ENCODE results near the gene TMEM212.
"Not testable (repeated sequence)": the region's sequence is repeated elsewhere in the genome, so short reads cannot be mapped to it uniquely, and the experiment has no call there.

TMEM212 gene

DNA sequence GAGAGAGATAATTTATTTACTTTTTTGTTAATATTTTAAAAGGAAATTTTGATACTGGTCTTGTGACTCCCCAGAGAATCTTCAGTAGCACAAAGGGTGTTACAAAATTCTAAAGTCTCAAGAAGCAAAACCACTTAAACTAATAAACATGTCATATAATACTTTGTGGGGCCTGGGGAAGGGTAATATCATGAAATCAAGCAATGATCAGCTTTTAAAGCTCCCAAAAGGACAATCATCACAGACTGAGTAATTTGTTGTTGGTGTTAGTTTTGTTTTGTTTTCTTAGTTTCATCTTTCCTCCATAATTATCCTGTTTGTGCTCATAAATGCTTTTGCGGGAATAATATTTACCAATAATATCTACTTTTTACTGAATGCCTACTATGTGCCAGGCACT is 55.0 kb downstream of the TMEM212 start:
- DNase-seq, result no peak

DNA sequence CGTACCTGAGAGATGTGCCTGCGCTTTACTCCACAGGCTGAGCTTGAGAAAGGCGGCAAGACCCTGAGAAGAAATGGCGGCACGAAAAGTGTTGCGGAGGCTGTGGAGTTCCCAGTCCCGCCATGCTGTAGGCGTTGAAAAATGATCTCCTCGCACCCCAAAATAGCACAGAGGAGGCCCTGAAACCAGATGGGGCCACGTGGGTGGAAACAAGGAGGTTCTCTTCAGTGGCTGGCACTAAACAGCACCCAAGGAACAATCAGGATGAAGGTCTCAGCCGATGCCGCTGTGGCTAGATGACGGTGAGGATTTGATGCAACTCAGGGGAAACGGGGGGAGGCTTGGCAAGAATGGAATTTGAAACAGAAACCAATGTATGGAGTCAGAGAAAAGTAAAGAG is 57.3 kb downstream of the TMEM212 start:
- DNase-seq, result no peak

DNA sequence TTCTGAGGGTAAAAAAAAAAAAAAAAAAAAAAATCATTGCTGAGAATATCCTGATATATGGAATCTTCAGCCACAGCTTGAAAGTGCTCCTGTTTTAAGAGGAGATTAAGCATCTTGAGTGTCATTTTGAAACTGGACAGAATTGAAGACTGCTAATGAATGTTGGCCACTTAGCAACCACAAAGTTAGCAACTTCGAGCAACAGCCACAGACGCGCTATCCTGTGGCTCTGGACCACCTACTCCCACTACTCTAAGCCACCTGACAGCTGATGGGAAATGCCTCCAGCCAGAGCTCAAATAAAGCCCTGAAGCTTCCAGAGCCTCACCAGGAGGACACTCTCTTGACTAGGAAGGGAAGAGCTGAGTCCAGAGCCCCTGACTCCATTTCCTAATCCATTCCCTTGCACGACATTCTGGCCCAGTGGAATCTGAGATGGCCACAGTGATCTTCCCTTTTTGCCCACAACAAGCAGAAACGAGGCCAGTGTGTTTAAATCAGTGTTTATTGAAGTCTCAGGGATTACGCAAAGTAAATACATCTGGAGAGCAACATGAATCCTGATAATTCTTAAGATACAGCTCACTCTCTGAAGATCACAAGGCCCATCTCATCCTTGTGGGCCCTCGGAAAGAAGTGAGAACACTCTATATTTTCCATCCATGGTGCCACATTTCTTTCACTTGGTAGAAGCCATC is 58.6 kb downstream of the TMEM212 start:
- DNase-seq, result no peak

DNA sequence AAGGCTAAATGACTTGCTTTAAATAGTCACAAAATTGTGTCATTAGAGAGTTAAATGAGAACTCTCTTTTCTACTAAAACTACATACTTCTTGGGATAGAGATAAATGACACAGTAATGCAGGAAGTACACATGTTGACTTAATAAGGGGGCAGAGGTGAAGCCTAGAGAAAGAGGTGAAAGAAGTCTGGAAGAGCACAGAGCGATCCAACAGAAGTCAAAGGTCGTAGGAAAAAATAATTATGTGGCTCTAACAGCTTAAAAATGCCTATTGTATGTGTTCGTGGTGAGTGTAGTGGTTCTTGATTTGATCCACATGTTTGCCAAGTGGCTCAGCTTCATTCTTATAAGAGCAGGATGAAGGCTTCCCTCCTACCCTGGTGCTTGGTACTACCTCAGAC is 61.7 kb downstream of the TMEM212 start:
- DNase-seq, result no peak

DNA sequence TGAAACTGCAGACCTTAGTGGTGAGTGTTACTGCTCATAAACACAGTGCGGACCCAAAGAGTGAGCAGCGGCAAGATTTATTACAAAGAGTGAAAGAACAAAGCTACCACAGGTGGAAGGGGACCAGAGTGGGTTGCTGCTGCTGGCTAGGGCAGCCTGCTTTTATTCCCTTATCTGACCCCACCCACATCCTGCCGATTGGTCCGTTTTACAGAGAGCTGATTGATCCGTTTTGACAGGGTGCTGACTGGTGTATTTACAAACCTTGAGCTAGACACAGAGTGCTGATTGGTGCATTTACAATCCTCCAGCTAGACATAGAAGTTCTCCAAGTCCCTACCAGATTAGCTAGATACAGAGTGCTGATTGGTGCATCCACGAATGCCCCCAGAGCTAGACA is 63.4 kb downstream of the TMEM212 start:
- DNase-seq, result not testable (repeated sequence)

DNA sequence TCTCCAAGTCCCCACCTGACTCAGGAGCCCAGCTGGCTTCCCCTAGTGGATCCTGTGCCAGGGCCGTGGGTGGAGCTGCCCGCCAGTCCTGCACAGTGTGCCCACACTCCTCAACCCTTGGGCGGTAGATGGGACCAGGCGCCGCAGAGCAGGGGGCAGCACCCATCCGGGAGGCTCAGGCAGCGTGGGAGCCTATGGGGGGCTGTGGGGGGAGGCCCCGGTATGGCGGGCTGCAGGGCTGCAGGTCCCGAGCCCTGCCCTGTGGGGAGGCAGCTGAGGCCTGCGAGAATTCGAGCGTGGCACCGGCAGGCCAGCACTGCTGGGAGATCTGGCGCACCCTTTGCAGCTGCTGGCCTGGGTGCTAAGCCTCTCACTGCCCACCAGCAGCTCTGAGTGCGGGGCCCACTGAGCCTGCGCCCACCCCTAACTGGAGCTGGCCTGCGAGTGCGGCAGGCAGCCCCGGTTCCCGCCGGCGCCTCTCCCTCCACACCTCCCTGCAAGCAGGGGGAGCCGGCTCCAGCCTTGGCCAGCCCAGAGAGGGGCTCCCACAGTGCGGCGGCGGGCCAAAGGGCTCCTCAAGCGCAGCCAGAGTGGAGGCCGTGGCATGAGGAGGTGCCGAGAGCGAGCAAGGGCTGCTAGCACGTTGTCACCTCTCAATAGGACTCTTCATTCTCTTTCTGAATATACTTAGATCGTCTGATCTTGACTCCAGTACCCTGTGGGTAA is 64.0 kb downstream of the TMEM212 start:
- no peak for DNase-seq

DNA sequence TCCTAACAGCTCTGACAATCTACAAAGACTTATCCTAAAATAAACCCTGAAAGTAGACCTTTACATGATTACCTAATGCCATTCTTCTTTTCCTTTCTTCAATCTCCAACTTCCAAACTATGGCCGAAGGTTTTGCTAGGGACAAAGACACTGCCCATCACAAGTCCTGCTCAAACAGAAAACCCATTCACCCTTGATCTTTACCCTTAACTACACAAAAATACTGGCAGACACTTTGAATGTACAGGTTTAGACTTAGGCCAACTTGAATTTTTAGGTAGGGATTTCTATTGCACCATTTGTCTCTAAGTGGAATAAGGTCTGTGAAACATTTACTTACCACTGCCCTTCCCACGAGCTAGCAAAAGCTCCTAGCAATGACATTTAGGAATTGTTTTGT is 64.6 kb downstream of the TMEM212 start:
- no peak for DNase-seq

DNA sequence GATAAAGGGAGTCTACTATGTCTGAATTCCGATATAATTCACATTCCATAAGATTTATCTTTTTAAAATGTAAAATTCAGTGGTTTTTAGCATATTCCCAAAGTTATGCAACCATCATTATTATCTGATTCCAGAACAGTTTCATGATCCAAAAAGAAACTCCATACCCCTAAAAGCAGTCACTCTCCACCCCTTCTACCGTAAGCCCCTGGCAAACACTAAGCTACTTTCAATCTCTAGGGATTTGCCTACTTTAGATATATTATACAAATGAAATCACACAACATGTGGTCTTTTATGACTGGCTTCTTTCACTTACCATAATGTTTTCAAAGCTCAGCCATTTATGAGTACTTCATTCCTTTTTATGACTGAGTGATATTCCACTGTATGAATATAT is 65.6 kb downstream of the TMEM212 start:
- DNase-seq, result no peak
